GM19438 (cell line): ENCODE results near the gene ATG10.
"Not testable (repeated sequence)": the region's sequence is repeated elsewhere in the genome, so short reads cannot be mapped to it uniquely, and the experiment has no call there.

Experiments used
- ATAC-seq: cut with Tn5 transposase; IDR thresholded peaks from one replicate; pipeline ENCODE4 v1.9.1; 2021; ENCODE audit warnings: low read depth; ENCODE audit not compliant: unreplicated experiment

Gene ATG10

GRCh38 chr5:82267297-82267933 lies 295.6 kb downstream of the ATG10 start:
- ATAC-seq = not testable (repeated sequence)

- ATAC-seq = not testable (repeated sequence)
Measured at GRCh38 chr5:82269363-82269762, 297.5 kb downstream of the ATG10 start.

- not testable (repeated sequence) for ATAC-seq
Measured at GRCh38 chr5:82272571-82273356, 300.9 kb downstream of the ATG10 start.

- not testable (repeated sequence) for ATAC-seq
Measured at GRCh38 chr5:82273426-82273825, 301.6 kb downstream of the ATG10 start.

GRCh38 chr5:82274343-82275211 lies 302.8 kb downstream of the ATG10 start:
- ATAC-seq = no peak

DNA sequence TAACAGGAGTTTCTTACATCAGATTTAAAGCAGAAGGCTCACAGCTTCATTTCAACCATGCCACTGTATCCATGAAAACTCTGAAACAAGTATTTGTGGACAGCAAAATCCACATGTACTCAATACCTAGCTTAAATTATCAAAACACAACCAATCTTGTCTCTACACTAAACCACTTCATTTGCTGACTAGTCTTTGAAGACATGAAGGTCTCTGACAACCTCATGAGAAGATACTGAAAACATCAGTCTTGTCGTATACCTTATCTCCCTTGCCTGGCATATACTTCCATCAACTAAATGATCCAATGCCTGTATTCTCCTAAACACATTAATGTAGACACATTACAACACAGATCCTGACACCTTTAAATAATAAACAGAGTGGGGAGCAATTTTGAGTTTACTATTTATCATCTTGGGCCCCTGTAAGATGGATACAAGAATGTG lies 303.4 kb downstream of the ATG10 start:
- ATAC-seq = no peak

DNA sequence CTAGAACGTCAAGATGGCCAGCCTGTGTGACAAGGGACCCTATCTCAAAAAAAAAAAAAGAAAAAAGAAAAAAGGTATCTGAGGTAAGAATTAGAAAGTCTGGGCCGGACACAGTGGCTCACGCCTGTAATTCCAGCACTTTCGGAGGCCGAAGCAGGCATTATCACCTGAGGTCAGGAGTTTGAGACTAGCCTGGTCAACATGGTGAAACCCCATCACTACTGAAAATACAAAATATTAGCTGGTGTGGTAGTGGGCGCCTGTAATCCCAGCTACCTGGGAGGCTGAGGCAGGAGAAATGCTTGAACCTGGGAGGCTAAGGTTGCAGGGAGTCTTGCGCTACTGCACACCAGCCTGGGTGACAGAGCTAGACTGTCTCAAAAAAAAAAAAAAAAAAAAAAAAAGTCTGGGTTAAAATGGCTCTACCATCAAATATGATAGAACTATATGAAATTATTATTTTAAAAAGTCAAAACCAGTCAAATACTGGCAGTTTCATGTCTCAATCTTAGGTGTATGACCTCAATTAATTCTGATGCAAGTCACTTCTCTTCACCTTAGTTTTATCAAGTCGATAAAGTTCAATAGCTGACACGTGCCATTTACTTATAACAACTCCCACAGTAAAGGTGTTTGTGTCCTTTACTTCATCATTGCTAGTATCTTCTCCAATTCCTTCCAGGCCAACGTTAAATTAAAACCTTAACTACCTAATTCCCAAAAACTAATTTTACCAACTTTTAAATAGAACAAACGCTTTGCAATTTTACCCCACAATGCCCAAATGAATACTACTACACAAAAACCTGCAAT lies 305.2 kb downstream of the ATG10 start:
- no peak for ATAC-seq

DNA sequence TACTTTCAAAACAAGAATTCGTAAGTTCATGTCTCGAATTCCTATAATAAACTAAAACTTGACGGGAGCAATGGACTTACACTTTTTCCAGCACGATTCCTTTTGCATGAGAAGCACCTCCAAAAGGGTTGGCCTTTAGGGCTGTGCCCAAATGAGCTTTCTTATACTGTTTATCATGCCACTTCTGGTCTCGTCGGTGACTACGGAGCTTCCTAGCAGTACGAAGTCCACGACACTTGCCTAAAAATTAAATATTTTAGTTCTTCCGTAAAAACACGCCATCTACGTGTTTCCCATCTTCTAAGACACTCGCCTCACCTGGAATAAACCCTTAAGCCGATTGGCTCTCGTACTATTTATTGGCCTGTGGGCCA lies 305.8 kb downstream of the ATG10 start:
- ATAC-seq = no peak

DNA sequence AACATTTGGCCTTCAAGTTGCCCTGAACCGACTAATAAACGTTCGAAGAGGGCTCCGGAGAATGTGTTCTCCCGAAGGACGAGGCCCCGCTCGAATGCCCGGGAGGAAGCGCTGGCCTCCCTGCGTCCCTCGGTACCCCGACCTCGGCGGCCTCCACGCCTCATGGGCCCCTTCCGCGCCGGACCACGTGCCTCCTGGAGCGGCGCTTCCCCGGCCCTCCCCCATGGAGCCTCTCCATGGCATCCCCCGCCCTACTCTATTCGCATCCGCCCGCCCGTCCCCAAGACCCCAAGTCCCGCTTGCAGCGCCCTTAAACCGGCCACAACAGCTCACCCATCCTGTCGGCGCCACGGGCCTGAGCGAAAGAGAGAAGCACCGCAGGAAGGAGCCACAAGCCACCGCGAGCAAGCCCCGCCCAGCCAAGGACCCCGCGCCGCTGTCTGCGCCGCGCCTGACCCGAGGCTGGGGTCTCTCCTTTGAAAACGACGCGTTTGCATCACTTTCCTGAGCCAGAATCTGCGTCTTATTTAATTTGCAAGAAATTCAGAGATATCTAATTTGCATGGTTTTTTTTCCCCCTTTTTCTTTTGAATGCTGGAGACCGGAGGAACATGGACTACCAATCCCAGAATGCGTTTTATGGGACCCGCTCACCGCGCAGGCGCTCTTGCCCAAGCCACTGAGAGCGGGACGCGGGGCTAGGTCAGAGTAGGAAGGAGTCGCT lies 306.3 kb downstream of the ATG10 start, which contains the start of gene RPS23:
RPS23 (minus strand) TSS at position 368 of the 724 bp plus-strand sequence; CDS start at position 337, 31 bp downstream.
- peak; percentile 92 for ATAC-seq

- no peak for ATAC-seq
Measured at GRCh38 chr5:82278711-82279370, 307.0 kb downstream of the ATG10 start.

DNA sequence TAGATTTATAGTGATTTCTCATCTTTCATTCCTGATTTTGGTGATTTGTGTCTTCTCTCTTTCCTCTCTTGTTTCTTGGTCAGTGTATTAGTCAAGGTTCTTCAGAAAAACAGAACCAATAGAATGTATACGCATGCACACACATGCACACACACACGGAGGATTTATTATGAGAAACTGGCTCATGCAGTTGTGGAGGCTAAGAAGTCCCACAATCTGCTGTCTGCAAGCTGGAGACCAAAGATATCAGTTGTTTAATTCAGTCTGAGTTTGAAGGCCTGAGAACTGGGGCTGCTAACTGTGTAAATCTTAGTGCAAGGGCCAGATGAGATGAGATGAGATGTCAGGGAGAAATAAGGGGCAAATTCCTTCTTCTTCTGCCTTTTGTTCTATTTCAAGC lies 312.1 kb downstream of the ATG10 start:
- ATAC-seq = no peak

DNA sequence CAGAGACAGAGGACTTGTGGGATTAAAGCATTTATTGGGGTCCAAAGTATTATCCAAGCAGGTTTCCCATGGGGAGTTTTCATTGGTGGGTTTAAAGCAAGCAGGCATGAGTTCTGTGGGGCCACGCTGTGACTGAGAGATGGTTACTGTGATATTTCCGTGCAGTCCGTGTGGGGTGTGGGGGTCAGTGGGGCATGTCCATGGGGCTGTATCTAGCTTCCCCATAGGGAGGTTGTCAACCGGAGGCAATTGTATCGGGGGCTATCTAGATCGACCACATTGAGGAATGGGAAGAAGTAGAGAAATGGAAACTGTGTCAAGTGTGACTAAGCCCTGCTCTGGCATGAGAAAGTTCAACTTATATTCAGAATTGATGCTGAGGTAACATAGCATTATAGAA lies 313.4 kb downstream of the ATG10 start:
- no peak for ATAC-seq

GRCh38 chr5:82287625-82288024 lies 315.8 kb downstream of the ATG10 start:
- no peak for ATAC-seq

GRCh38 chr5:82290005-82290404 lies 318.2 kb downstream of the ATG10 start:
- ATAC-seq = no peak

- no peak for ATAC-seq
Measured at GRCh38 chr5:82290908-82291307, 319.1 kb downstream of the ATG10 start.

DNA sequence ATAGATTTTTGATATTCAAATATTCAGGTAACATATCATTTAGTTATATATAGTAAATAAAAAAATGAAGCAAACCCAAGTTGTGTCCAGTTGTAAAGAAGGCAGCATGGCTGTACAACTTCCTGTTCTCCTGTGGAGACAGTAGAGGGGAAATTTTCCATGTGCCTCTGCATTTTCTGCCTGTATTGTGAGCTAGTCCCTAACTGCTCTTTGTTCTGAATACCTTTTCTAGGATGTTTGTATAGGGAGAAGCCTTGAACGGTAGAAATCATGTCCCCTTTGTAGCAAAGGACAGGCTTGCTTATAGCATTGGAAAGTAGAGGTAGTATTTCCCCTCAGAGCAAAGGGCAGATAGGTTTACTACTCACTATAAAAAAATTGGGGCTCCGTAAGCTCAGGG lies 319.6 kb downstream of the ATG10 start:
- ATAC-seq = no peak

DNA sequence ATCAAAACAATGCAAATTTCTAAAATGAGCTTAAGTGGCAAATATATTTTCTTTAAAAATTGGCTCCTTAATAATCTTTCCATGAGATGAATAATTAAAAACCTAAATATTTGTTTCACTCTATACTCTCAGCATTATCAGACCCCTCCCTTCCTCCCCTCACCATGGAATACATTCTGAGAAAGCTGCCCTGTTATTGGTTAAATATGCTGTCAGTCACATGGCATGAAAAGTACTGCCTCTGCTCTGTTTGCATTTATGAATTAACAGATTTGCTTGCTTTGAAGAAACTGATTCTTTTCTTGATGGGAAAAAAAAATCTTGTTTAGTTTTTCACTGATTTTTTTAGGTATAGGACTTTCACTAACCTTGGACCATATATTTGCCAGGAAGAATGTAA lies 323.3 kb downstream of the ATG10 start:
- no peak for ATAC-seq

GRCh38 chr5:82295959-82296531 lies 324.2 kb downstream of the ATG10 start:
- no peak for ATAC-seq

DNA sequence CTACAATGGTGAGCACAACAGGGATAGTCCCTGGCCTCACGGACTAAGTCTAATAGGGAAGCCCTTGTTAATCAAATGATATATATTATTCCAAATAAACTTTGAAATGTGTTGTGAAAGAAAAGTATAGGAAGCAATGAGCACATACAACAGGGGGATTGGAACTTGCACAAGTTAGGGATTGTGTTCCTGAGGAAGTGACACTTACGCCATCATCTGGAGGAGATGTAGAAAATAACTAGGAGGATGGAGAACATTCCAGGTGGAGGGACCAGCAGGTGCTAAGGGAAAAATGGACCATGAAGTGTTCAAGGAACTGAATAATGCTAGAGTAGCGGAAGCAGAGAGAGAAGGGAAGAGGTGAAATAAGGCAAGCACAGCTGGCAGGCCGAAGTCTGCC lies 325.1 kb downstream of the ATG10 start:
- ATAC-seq = no peak
